DMS114 treated with DMSO at 0.1 percent for 48 hours (cell line): ENCODE measurements around the gene STMN1.

Experiments used
- DNase-seq: peaks from one replicate; lab custom pipeline; 2025; ENCODE audit not compliant: unreplicated experiment; lab: John Stamatoyannopoulos, UW

STMN1 gene

DNA sequence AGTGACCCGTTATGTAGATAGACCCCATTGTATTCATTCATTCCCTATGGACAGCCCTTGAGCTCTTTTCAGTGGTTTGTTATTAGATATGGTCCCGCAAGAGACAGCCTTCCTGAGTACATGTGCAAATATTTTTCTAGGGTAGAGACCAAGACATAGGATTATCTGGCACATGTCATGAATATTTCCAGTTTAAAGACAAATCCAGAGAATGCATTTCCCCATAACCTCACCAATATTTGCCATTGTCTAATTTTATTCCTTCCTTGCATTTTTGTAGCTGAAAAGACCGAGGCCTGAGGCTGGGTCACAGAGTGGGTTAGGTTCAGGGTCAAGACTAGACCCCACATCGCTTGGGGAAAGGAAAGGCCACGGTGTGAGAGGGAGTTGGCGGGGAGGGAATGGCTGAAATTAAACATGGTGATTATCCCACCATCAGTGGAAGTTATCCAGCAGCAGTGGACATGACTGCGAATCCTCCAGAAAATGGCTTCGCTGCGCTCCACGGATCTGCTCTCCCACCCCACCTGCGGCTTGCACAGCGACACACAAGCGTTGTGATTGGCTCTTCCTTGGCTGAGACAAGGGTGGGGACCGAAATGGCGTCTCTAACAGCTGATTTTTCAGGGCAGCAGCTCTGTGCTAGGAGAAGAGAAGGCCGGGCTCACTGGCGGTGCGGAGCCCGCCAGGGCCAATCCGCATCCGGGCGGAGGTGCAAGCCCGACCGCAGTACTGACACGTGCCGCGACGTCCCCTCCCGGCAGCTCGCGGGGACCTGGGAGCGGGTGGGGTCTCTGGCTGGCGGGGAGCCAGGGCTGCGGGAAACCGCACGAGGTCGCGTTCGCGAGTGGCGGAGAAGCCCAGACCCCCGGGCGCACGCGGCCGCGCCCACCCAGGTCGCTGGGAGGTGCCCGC lies 16.1 kb upstream of the STMN1 start:
- peak; percentile 58 for DNase-seq

DNA sequence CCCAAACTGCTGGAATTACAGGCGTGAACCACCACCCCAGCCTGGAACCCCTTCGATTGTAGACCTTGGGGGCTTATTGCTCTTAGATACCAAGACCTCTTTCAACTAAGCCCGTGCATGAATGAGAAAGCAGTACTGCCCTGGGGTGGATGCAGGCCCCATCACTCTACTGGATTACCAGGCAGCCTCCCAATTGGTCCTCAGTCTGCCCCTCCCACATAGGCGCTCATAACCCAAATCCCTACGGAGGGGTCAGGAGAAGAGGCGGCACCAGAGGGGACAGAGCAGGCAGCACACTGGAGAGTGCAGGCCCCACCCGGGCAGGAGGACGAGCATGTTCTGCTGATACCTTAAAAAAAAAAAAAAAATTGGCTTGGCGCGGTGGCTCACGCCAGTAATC lies 12.4 kb upstream of the STMN1 start:
- no peak for DNase-seq

DNA sequence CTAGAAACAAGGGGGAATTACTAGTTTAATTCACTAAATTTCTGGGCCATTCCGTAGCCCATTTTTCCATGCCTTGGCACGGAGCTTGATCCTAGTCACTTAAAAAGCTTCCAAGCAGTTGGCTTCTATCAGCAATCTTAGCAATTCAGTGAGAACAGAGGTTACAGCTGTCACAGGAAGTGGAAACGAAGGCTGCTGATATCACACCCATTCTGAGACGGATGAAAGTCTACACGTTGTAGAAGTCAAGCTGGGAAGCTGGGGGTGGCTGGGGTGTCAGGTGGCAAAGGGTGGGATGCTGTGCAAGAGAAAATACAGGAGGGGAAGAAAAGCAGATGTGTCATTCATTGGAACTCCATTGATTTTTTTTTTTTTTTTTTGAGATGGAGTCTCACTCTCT lies 11.8 kb upstream of the STMN1 start:
- DNase-seq, result no peak

DNA sequence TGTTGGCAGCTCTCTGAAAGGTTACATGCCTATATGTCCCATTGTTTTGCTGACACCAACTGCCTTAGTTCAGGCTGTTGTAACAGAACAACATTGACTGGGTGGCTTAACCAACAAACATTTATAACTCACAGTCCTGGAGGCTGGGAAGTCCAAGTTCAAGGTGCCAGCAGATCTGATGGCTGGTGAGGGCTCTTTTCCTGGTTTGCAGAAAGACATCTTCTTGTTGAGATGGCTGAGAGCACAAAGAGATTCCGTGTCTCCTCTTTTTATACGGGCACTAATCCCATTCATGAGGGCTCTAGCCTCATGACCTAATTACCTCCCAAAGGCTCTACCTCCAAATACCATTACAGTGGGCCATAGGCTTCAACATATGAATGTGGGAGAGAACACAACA lies 10.2 kb upstream of the STMN1 start:
- DNase-seq, result no peak

- no peak for DNase-seq
These were observed 8.1 kb upstream of the STMN1 start for GRCh38 chr1:25914074-25914995.

DNA sequence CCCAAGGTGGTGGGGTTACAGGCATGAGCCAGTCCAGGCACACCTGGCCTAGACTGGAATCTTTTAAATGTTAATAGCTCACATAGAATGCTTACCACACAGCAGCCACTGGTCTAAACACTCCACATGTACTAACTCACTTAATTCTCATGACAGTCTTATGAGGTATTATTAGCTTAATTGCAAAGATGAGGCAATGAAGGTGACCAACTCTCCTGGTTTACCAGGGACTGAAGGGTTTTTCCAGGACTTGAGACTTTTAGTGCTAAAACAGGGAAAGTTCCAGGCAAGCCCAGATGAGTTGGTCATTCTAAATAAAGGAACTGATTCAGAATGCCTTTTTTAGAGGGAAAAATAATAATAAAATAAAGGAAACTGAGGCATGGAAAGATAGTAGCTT lies 7.0 kb upstream of the STMN1 start:
- DNase-seq, result no peak

- DNase-seq, result no peak
These were observed 6.0 kb upstream of the STMN1 start for GRCh38 chr1:25912076-25912831.

- DNase-seq, result no peak
These were observed 4.9 kb upstream of the STMN1 start for GRCh38 chr1:25911162-25911561.

DNA sequence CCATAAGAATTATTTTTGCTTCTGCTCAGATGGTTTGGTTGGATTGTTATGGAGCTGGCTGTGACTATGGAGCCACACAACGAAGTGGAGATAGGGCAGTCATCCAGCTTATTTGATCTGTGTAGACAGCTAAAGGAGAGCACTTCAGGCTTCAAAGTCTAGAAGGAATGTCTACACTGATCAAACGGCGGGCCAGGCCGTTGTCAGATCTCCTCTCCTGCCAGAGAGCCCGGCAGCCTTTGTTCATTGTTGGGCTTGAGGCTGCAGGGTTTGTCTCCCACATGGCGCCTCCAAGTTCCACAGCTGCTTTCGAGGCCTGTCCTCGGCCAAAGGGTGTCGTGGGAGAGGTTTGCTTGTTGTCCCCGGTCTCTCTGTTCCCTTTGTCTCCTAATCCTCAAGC lies 2.8 kb upstream of the STMN1 start:
- no peak for DNase-seq

GRCh38 chr1:25908161-25908560 lies 1.9 kb upstream of the STMN1 start:
- DNase-seq, result no peak

GRCh38 chr1:25907601-25908000 lies 1.4 kb upstream of the STMN1 start:
- no peak for DNase-seq

- no peak for DNase-seq
These were observed 553 bp upstream of the STMN1 start for GRCh38 chr1:25906644-25907300.

DNA sequence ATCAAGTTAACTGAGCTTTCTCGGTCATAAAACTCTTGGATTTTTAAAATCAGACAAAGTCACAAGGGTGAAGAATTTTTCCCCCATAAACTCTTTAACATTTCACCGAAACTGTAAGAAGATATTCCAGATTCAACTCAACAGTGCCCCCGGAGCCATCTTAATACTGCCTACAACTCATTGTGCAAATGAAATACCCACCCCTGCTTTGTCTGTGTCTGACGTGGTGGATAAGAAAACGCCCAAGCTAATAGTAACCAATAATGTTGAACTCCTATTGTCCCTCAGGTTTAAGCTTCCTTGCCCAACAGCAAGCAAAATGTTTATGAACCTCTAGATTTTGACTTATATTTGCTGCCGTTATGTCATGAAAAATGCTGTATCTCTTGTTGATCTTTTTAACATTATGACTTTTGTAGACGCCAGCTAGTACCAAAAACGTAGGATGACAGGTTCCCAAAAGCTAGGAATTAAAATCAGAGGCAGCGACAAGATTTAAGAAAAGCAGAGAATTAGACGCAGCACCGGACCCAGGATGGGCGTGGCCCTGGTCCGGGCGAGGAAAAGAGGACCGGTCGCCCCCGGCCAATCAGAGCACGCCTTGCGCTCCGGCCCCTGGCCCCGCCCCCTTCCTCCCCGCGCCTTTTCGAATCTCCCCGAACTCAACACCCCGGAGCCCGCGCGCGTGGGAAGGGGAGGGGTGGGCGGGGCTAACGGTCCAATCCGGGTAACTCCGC lies 1.1 kb downstream of the STMN1 start:
- DNase-seq, result peak; percentile 88

- DNase-seq, result no peak
These were observed 2.2 kb downstream of the STMN1 start for GRCh38 chr1:25903986-25904385.

DNA sequence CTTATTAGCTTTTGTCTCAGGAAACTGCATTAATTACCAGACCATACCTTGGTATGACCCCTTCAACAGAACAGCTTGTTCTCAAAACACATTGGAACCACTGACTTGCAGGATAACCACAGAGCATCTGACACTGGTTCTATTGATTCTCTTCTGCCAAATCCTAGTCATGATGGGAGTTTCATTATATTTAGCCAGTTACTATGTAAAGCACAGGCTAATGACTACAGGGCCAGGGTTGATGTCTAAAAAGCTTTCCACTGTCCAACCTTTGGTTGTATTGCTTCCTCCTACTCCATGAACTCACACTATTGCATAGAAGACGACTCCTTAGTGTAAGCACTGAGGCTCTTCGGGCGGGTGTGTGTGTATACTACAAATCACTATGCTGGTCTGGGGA lies 3.8 kb downstream of the STMN1 start:
- no peak for DNase-seq

DNA sequence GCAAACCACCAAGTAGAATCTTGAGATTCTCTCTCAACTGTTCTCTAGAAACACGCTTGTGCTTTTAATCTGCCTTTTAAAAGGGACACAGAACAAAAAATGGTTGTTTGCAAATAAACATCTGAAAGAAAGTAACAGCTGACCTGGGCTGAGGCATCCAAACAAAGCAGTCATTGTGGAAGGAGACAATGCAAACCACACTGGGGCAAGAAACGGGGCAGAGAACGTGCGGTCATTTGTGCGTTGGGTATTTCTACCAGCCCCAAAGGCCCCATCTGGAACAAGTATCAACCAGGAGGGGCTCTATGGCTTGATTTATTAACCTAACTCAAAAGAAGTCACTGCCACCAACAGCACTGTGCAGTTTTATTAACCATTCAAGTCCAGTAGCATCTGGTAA lies 6.0 kb downstream of the STMN1 start:
- DNase-seq, result no peak

GRCh38 chr1:25899792-25900191 lies 6.4 kb downstream of the STMN1 start:
- DNase-seq, result no peak

- DNase-seq, result no peak
These were observed 7.8 kb downstream of the STMN1 start for GRCh38 chr1:25898223-25899015.

- DNase-seq, result no peak
These were observed 8.5 kb downstream of the STMN1 start for GRCh38 chr1:25897754-25898153.
